HG02678 (cell line): ENCODE measurements around the gene HTT.
"Not testable (repeated sequence)": the region's sequence is repeated elsewhere in the genome, so short reads cannot be mapped to it uniquely, and the experiment has no call there.

ENCODE experiments used
- ATAC-seq: cut with Tn5 transposase; IDR thresholded peaks from one replicate; pipeline ENCODE4 v1.9.1; 2021; ENCODE audit warnings: mild to moderate bottlenecking, moderate library complexity; ENCODE audit not compliant: unreplicated experiment

HTT gene

DNA sequence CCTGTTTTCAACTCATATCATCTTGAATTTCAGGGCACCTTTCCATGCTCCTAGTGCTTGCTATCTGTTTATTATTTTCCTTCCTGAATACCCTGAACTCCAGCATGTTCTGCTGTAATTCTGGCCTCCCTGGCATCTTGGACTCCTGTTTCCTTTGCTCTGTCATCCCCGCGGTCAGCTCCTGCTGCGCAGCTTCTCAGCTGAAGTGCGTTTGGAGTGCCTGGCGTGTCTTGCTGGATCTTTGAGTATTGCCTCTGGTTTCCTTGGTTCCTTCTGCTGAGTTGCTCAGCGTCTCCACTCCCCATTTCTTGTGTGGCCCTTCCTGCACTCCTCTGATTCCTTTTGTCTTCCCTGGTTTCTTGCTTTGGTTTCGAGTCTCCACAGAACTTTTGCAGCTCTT, 84.4 kb downstream of the HTT start:
- no peak for ATAC-seq

DNA sequence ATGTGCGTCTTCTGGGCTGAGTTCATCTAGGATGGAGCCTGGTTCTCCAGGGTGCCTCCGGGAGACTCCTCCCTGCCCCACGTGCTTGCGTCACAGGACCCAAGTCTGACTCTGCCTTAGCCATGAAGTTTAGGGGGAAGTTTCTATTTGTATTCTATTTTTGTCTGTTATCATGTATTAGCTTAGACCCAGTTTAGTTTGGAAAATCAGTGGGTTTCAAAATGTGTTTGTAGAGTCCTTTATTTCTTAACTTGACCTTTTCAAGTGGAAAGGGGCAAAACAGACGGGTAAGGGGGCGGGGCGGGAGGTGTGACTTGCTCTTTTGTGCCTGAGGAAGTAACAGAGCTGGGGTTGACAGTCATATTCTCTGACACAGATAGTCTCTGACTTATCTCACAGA, 86.0 kb downstream of the HTT start:
- no peak for ATAC-seq

DNA sequence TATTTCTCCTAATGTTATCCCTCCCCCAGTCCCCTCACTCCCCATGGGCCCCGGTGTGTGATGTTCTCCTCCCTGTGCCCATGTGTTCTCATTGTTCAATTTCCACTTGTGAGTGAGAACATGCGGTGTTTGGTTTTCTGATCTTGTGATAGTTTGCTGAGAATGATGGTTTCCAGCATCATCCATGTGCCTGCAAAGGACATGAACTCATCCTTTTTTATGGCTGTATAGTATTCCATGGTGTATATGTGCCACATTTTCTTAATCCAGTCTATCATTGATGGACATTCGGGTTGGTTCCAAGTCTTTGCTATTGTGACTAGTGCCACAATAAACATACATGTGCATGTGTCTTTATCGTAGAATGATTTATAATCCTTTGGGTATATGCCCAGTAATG, 86.6 kb downstream of the HTT start:
- not testable (repeated sequence) for ATAC-seq

DNA sequence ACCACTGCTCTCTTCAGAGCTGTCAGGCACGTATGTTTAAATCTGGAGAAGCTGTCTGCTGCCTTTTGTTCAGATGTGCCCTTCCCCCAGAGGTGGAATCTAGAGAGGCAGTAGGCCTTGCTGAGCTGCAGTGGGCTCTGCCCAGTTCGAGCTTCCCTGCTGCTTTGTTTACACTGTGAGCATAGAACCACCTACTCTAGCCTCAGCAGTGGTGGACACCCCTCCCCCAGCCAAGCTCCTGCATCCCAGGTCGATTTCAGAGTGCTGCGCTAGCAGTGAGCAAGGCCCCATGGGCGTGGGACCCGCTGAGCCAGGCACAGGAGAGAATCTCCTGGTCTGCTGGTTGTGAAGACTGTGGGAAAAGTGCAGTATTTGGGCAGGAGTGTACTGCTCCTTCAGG, 92.0 kb downstream of the HTT start:
- ATAC-seq: not testable (repeated sequence)

DNA sequence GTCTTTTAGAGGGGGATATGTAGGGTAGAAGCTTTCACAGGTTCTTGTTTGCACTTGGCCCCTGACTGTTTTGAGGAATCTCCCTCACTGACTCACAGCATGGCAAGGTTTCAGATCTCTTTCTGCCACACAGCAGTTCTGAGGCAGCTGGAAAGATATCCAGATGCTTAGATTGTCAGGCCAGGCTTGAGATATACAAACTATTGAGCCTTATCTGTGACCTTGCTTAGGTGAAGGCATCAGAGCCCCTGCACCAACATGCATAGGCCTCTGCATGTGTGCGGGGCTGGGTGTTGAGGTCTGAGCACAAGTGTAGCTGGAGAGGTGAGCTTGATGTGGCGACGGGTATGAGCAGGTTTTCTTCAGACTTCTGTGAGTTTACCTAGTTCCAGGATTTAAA, 93.5 kb downstream of the HTT start:
- no peak for ATAC-seq

DNA sequence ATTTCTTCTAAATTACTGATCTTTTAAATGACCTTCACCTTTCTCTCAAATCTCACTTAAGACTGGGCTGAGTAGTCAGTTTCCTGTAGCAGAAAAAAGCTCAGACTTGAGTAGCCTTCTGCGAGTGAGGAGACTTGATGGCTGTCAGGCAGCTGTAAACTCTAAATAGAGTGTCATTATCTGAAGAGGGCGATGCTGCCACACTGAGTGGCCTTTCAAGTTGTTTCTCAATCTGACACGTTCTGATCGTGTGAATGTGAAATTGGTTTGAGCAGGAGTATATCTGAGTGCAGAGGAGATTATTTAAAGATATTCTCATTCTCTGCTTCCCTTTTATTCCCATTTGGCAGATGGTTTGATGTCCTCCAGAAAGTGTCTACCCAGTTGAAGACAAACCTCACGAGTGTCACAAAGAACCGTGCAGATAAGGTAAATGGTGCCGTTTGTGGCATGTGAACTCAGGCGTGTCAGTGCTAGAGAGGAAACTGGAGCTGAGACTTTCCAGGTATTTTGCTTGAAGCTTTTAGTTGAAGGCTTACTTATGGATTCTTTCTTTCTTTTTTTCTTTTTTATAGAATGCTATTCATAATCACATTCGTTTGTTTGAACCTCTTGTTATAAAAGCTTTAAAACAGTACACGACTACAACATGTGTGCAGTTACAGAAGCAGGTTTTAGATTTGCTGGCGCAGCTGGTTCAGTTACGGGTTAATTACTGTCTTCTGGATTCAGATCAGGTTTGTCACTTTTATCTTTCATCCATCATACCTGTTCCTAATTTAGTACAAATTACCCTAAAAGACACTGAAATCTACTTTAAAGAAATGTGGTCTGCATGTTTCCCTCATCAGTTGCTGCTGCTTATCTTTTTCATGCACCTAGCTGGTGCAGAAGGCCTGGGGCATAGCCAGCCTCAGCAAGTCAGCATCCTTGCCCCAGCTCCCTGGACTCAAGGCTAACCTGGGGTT, 100.2 kb downstream of the HTT start:
- no peak for ATAC-seq

DNA sequence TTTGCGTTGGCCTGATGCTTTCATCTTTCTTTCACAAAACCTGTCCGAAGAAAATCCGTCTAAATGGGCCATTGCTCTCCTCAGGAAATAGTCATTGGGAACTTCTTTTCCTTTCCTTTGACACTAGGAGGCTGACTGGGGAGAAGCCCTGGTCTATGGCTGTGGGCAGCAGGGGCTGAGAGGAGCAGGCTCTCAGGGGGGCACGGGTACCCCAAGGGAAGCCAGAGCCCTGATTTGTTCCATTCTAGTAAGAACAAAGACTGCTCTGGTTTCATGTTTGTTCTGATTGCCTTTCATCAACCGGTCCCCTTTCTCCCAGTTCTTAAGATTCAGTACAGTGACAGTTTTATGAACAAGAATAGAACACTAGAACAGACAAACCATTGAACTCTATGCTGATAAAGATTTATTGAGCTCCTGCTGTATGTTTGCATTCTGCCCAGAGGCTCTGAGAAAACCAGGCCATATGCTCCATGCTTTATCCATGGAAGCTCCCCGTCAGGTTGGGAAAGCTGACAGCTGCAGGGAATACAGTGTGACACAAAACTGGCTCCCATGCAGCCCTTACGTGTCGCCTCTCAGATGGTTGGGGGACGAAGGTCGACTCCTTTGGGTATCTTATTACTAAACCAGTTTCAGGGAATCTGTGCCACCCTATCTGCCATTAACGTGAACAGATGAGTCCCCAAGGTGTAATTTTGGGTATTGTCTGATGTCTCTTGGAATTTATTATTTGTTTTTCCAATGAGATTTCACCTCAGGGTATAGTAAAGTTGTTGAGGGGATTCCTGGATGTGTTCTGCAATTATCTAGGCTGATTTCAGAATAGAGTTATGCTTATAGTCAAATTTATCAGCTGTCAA, 102.1 kb downstream of the HTT start:
- no peak for ATAC-seq

DNA sequence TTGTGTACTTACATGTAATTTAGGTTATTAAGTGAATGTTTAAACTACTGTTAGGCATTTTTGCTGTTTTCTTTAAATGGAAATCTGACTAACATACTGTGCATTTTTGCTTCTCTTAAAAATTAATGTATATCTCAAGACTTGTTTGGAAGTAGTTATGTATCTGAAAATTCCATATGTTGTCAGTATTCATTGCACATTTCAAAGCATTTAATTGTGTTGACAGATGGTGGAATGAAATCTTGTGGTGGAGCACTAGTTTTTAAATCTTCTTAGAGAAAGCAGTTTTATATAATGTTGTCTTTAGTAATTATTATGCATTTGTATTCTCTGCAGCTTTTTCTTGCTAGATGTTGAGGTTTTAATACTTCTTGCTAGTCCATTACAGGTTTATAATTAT, 102.9 kb downstream of the HTT start:
- no peak for ATAC-seq

DNA sequence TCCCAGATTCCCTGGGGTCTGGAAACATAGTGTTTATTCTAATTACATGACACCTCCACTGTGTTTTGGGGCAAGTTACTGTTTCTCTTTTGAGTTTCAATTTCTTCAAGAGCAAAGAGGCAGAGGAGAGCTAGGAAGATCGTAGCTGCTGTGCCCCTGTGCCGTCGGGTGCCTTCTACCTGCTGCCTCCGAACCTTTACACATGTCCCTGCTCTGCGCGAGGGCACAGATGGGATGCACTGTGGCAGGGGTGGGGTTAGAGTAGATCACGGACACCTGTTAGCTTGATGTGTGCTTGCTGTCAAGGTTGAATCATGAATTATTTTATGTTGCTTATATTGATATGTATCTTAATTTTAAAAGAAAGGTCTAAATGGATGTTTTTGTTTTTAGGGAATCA, 103.4 kb downstream of the HTT start:
- ATAC-seq: no peak

DNA sequence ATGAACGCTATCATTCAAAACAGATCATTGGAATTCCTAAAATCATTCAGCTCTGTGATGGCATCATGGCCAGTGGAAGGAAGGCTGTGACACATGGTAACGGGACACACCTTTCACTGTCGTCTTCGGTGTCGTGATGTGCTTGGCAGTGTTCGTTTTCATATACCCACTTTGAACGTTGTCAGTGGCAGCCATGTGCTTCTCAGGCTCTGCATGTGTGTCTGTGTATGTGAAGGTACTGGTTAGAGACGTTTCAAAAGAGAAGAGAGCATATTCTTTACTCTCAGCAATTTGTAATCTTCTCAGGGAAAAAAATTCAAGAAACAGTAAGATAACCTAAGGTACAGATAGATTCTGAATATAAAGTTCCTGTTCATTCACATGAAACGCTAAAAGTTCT, 103.9 kb downstream of the HTT start:
- no peak for ATAC-seq

DNA sequence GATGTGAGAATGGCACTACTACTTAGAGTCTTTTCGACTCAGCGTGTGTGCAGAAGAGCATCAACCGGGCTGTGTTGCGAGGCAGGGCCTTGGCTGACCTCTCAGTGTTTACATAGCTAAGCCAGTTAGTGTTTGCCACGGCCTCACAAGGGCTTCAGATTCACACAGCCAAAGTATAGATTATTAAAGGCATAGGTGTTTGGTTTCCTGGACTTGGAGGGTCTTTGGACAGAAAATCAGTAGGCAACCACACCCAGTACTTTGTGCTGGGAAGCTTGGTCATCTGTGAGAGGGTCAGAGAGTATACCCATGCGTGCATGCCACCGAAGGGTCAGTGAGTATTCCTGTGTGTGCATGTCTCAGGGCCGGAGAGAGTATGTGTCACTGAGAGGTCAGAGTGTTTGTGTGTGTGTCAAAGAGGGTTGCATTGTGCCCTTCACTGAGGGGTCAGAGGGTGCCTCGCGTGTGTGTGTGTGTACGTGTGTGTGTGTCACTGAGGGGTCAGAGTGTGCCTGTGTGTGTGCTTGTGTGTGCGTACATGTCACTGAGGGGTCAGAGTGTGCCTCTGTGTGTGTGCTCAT, 104.7 kb downstream of the HTT start:
- ATAC-seq: no peak

DNA sequence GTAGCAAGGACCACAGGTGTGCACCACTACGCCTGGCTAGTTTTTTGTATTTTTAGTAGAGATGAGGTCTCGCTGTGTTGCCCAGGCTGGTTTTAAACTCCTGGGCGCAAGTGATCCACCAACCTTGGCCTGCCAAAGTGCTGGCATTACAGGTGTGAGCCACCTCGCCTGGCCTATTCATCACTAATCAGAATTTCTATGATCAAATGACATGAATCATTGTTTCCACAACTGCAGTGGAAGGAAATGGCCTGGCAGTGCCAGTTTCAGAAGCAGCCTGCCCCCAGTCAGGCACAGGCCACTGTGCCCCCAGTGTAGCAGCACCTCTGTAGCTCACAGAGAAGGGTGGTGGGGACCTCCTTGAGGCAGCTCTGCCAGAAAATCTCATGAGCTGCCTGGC, 108.5 kb downstream of the HTT start:
- ATAC-seq: no peak

DNA sequence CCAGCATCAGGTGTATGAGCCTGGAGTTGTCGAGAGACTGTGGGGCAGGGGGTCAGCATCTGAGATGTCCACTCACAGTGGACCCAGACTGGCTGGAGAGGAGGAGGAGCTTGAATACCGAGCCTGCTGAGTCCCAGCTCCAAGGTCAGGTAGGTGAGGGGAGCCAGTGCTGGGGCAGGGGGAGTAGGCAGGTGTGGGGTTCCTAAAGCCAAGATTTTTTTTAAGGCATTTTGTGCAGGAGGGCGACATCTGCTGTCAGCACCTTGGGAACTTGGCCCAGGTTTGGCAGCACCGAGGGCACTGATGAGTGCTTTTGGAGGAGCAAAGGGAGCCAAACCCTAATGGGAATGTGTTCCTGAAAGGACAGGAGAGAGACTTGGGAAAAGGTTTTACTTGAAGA, 110.2 kb downstream of the HTT start:
- no peak for ATAC-seq

DNA sequence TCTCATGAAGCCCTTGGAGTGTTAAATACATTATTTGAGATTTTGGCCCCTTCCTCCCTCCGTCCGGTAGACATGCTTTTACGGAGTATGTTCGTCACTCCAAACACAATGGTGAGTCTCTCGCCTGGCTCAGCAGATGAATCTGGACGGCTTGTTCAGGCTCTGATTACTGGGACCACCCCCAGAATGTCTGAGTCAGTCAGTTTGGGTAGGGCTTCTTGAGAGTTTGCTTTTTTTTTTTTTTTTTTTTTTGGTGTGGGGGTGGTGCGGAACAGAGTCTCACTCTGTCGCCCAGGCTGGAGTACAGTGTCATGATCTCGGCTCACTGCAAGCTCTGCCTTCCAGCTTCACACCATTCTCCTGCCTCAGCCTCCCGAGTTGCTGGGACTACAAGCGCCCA, 112.1 kb downstream of the HTT start:
- ATAC-seq: no peak

DNA sequence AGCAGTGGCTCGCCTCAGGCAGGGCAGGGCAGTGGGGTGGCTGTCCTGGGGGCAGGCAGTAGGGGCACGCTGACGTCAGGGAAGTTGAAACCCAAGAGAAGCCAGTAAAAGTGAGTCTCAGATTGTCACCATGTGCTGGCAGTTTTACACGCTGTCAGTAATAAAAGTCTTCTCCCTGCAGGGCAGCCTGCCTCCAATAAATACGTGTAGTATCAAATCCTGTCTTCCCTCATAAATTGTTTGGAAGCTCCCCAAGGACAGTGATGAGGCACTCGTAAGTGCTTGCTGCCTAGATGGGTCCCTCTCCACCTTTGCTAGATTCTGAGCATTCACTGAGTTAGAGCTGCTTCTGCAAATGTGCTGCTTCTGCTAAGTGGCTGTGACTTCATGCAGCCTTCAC, 113.6 kb downstream of the HTT start:
- ATAC-seq: no peak

DNA sequence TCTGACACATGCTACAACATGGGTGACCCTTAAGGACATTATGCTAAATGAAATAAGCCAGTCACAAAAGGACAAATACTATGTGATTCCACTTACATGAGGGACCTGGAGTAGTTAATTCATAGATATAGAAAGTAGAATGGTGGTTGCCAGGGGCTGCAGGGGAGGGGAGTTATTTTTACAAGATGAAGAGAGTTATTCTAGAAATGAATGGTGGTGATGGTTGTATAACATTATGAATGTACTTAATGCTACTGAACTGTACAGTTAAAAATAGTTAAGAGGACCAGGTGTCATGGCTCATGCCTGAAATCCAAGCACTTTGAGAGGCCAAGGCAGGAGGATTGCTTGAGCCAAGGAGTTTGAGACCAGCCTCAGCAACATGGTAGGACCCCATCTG, 115.0 kb downstream of the HTT start:
- ATAC-seq: no peak

DNA sequence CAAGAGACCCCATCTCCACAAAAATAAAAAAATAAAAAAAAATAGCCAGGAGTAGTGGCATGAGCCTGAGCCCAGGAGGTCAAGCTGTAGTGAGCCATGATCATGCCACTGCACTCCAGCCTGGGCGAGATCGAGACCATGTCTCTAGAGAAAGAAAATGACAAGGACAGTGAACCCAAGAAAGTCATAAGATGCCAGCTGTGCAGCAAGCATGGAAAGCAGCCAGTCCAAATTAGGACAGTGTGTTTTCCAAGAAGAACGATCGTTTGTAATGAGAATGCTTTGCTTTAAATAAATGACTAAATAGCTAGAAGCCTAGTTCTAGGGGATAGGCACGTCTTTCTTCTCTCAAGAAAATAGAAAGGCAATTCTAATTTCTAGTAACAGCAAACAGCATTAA, 116.1 kb downstream of the HTT start:
- no peak for ATAC-seq

DNA sequence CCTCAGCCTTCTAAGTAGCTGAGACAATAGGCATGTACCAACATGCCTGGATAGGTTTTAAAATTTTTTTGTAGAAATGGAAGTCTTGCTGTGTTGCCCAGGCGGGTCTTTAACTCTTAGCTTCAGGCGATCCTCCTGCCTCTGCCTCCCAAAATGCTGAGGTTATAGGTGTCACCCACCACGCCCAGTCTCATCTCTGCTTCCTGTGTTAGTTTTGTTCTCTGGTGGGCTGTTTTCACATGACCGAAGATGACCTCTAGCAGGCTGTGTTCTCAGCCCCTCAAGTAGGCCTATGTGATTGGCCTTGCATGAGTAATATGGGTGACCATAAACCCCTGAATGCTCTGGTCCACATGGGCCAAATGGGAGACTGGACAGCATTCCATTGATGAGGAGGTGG, 117.7 kb downstream of the HTT start:
- ATAC-seq: no peak

DNA sequence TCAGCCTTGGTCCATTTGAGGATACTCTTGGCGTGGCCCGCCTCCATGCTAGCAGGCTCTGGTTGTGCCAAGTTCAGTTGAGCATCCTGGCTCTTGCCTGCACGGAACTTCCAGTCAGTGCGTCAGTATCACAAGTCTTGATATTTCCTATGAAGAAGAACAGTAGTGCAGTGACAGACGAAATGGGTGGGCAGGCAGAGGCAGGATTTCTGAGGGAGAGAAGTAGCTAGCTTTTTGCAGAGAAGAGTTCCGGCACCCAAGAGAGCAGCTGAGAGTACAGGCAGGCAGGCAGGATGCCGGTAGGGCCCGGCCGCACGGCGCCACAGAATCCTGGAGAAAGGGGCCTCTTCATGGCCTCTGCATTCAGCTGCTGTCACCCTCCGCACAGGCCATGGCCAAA, 118.3 kb downstream of the HTT start:
- no peak for ATAC-seq

DNA sequence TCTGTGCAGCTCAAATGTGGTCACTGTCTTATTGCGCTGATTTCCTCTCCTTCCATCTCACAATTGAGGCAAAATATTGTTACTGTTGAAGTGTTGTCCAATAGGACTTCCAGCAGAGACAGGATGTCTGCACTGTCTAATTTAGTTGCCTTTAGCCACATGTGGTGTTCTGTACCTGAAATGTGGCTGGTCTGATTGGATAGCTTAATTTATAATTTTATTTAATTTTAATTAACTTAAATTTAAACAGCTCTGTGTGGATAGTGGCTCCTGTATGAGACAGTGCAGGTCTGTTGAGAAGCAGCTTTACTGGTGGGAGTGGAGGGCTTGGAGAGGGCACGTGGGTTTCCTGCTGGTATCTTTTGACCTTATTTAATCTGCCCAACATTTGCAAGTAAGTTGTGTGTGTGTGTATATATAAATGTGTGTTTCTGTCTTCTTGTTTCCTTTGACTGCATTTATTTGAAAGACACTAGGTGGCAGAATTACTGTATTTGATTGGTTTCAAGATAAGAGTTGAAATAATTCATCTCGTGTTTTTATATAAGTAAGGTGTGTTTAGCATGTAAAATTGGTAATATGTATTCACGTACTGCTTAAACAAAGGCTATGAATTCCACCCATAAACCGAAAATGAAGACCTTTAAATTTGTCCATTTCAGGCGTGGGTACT, 119.2 kb downstream of the HTT start:
- no peak for ATAC-seq
